ENCODE data around the gene SH3GL2.

- TF ChIP-seq CTCF (IDR thresholded peaks at IDR 0.05; ENCODE audit: low read depth, low read length, missing input control) (no peak), RAD21 (IDR thresholded peaks at IDR 0.05) (no peak), GABPA (IDR thresholded peaks at IDR 0.05 in 1 of 2, conservative IDR thresholded peaks at IDR 0.05 in 1 of 2) (no peak), ZBTB33 (IDR thresholded peaks at IDR 0.05) (no peak), REST (IDR thresholded peaks at IDR 0.05) (no peak), MAX (IDR thresholded peaks at IDR 0.05) (no peak), RXRA (IDR thresholded peaks at IDR 0.05) (no peak), FOXA1 (IDR thresholded peaks at IDR 0.05) (no peak), ATF3 (IDR thresholded peaks at IDR 0.05) (no peak)
Measured at GRCh38 chr9:17578577-17578910, 322 bp upstream of the SH3GL2 start.

Data from liver (tissue), 3 donors.